Activated T-cell treated with anti-CD3 and anti-CD28 coated beads, Interleukin-2, amount 50 U/mL, for 48 hours (primary cell): ENCODE measurements around the gene OR4A5.
"Not testable (repeated sequence)": the region's sequence is repeated elsewhere in the genome, so short reads cannot be mapped to it uniquely, and the experiment has no call there.

Source experiments
- DNase-seq, 2 experiments: peaks; one replicate each; pipeline ENCODE4 v3.0.0-alpha.2; 2020

Gene OR4A5

GRCh38 chr11:54706532-54706931 lies at the start of gene OR4A5:
Gene OR4A5, plus strand, starts transcription at chr11:54706832. Its CDS starts 53 bp downstream, at chr11:54706885.
- DNase-seq, result not testable (repeated sequence)

- DNase-seq, result not testable (repeated sequence)
These were observed 13.5 kb downstream of the OR4A5 start for GRCh38 chr11:54720094-54720493.
